SU-DHL-6 (cell line): ENCODE measurements around the gene ASIC3.

Source experiments
- H2AFZ ChIP-seq: fragments of 200-600 bp; sonication (generic); 2 replicates; pipeline ENCODE4 v1.6.1; 2014; ENCODE audit warnings: low read depth, mild to moderate bottlenecking, moderate library complexity, mixed read lengths, antibody characterized with exemption, low read length; ENCODE audit not compliant: severe bottlenecking
- H3F3A ChIP-seq: fragments of 200-600 bp; shearing (Covaris generic); 2 replicates; pipeline ENCODE4 v1.6.0; 2016; ENCODE audit warnings: antibody characterized with exemption, mild to moderate bottlenecking; ENCODE audit not compliant: insufficient read depth
- H3K27ac ChIP-seq: fragments of 200-600 bp; sonication (generic); 2 replicates; pipeline ENCODE4 v1.5.1; 2016; ENCODE audit warnings: low read depth, mild to moderate bottlenecking, low read length, moderate library complexity, mixed read lengths
- H3K27me3 ChIP-seq: fragments of 200-600 bp; sonication (generic), shearing (Covaris generic); 2 replicates; pipeline ENCODE4 v1.6.0; 2014; ENCODE audit warnings: mild to moderate bottlenecking, low read length
- H3K36me3 ChIP-seq: fragments of 200-600 bp; sonication (generic); 2 replicates; pipeline ENCODE4 v1.6.1; 2014; ENCODE audit warnings: mild to moderate bottlenecking, low read length, mixed read lengths
- H3K4me2 ChIP-seq: fragments of 300-600, 200-600 bp; shearing (Covaris generic), sonication (generic); 2 replicates; pipeline ENCODE4 v1.6.0; 2014; ENCODE audit warnings: low read length, low read depth, mild to moderate bottlenecking; ENCODE audit not compliant: poor library complexity, severe bottlenecking
- H3K4me3 ChIP-seq: fragments of 200-600 bp; sonication (generic); 2 replicates; pipeline ENCODE4 v1.5.1; 2014; ENCODE audit warnings: antibody characterized with exemption, low read length, mild to moderate bottlenecking, mixed read lengths; ENCODE audit not compliant: insufficient read depth, poor library complexity, severe bottlenecking
- H3K79me2 ChIP-seq: fragments of 200-600 bp; sonication (generic); 2 replicates; pipeline ENCODE4 v1.6.1; 2014; ENCODE audit warnings: mild to moderate bottlenecking, low read length, moderate library complexity; ENCODE audit not compliant: insufficient read depth
- H3K9ac ChIP-seq: fragments of 200-600 bp; sonication (generic); 2 replicates; pipeline ENCODE4 v1.7.0; 2014; ENCODE audit warnings: mild to moderate bottlenecking, low read length
- H3K9me2 ChIP-seq: fragments of 200-600 bp; sonication (generic); replicated peaks from 2 replicates; pipeline ENCODE4 v1.6.1; 2014; ENCODE audit warnings: low read length; ENCODE audit not compliant: insufficient read depth
- H3K9me3 ChIP-seq: fragments of 200-600 bp; sonication (generic); 2 replicates; pipeline ENCODE4 v1.6.1; 2014; ENCODE audit warnings: low read length, mixed read lengths; ENCODE audit not compliant: insufficient read depth
- H4K20me1 ChIP-seq: fragments of 200-600 bp; sonication (generic); 2 replicates; pipeline ENCODE4 v1.6.1; 2014; ENCODE audit warnings: low read depth, mild to moderate bottlenecking, antibody characterized with exemption, low read length, moderate library complexity, mixed read lengths
- CTCF ChIP-seq: fragments of 200-600 bp; sonication (generic); IDR thresholded peaks from one replicate; pipeline ENCODE4 v1.5.1; 2017; ENCODE audit warnings: antibody characterized with exemption, mild to moderate bottlenecking, low read length, moderate library complexity; ENCODE audit not compliant: insufficient read depth, poor library complexity, severe bottlenecking
- EZH2phosphoT487 ChIP-seq: fragments of 200-600 bp; sonication (generic), shearing (Covaris generic); conservative IDR thresholded peaks from 2 replicates; pipeline ENCODE4 v1.6.1; 2018; ENCODE audit warnings: mild to moderate bottlenecking, antibody characterized with exemption, low read length, moderate library complexity, mixed read lengths

ASIC3 gene

DNA sequence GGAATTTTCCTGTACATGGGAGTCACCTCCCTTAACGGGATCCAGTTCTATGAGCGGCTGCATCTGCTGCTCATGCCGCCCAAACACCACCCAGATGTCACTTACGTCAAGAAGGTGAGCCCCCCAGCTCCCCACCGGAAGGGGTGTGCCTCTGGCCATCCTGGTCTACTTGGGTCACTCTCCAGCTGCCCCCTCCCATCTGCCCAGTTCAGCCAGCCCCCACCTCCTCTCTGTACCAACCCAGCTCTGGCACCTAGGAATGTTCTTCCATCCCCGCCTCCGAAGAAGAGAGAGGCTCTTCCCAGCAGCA is 27.3 kb downstream of the ASIC3 start:
- Histone ChIP-seq H3K79me2 (peaks cover 15% of the 10 kb centered on the region; the same call in 1 of the 2 replicates), H3K27ac (no peak overlapping the region), H4K20me1 (no peaks in the 10 kb centered on the region), H3K27me3 (no peaks in the 10 kb centered on the region), H3K4me3 (no peak overlapping the region), H3K9me3 (no peaks in the 10 kb centered on the region), H2AFZ (no peak overlapping the region), H3K9ac (no peak overlapping the region), H3K9me2 (no peaks in the 10 kb centered on the region), H3F3A (peaks cover 10% of the 10 kb centered on the region; the same call in 1 of the 2 replicates), H3K36me3 (no peaks in the 10 kb centered on the region), H3K4me2 (no peak overlapping the region)
- TF ChIP-seq EZH2phosphoT487 (no peak), CTCF (no peak)

DNA sequence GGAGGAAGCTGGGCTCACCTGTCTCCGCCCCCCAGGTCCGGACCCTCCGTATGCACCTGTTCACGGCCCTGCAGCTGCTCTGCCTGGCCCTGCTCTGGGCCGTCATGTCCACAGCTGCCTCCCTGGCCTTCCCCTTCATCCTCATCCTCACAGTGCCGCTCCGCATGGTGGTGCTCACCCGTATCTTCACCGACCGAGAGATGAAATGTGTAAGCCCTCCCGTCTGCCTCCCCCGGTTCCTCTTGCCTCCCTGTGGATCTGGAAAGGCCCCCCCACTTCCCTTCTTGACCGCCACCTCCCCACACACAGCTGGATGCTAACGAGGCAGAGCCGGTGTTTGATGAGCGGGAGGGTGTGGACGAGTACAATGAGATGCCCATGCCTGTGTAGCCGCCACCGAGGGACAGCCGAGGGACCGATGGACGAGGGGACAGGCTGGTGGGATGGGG is 27.7 kb downstream of the ASIC3 start:
- H3K27ac ChIP-seq, result no peak overlapping the region
- H3F3A ChIP-seq, result peaks cover 10% of the 10 kb centered on the region; the same call in 1 of the 2 replicates
- no peaks in the 10 kb centered on the region for H3K36me3 ChIP-seq
- H3K27me3 ChIP-seq, result no peaks in the 10 kb centered on the region
- H3K4me2 ChIP-seq, result no peak overlapping the region
- H2AFZ ChIP-seq, result no peak overlapping the region
- H4K20me1 ChIP-seq, result no peaks in the 10 kb centered on the region
- H3K4me3 ChIP-seq, result no peak overlapping the region
- H3K9me3 ChIP-seq, result no peaks in the 10 kb centered on the region
- H3K79me2 ChIP-seq, result peaks cover 15% of the 10 kb centered on the region; the same call in 1 of the 2 replicates
- no peak overlapping the region for H3K9ac ChIP-seq
- TF ChIP-seq CTCF, result no peak
- no peak for TF ChIP-seq EZH2phosphoT487
- no peaks in the 10 kb centered on the region for H3K9me2 ChIP-seq

GRCh38 chr7:151076863-151077704 is 28.8 kb downstream of the ASIC3 start:
- no peaks in the 10 kb centered on the region for H3K9me2 ChIP-seq
- H3K4me2 ChIP-seq, result no peak overlapping the region
- H3K36me3 ChIP-seq, result no peaks in the 10 kb centered on the region

More at GRCh38 chr7:151076863-151077704, 28.8 kb downstream of the ASIC3 start:
- H3K9me3 ChIP-seq, result no peaks in the 10 kb centered on the region
- no peaks in the 10 kb centered on the region for H3K27me3 ChIP-seq
- peaks cover 18% of the 10 kb centered on the region; the same call in 1 of the 2 replicates for H3K79me2 ChIP-seq
- no peak for TF ChIP-seq CTCF
- no peak for TF ChIP-seq EZH2phosphoT487
- H3K27ac ChIP-seq, result no peak overlapping the region
- no peaks in the 10 kb centered on the region for H4K20me1 ChIP-seq
- no peak overlapping the region for H3K4me3 ChIP-seq
- H3K9ac ChIP-seq, result no peak overlapping the region
- H3F3A ChIP-seq, result peaks cover 10% of the 10 kb centered on the region; the same call in 1 of the 2 replicates
- no peak overlapping the region for H2AFZ ChIP-seq
